Activated CD4-positive, alpha-beta memory T cell treated with anti-CD3 and anti-CD28 coated beads for 36 hours (primary cell): ENCODE results near the gene UNC13C. TPM values are rescaled to one million over a fixed set of nuclear protein-coding genes. Genes with fewer than 3 reads are reported as not detected.

Experiments
- total RNA-seq, 2 experiments: library from RNA; stranded (reverse); gene quantifications; one replicate each; pipeline ENCODE4 v1.2.3, GENCODE V29; 2021

UNC13C gene
- total RNA-seq, 2 experiments from 2014 or later = not detected

Other genes with a start within 250 kb of the UNC13C start
- not detected for gene WDR72, start 218.8 kb upstream of the UNC13C start, total RNA-seq